ENCODE data around the gene GPR82. TPM values are rescaled to one million over a fixed set of nuclear protein-coding genes. Genes with fewer than 3 reads are reported as not detected.
"Not testable (repeated sequence)": the region's sequence is repeated elsewhere in the genome, so short reads cannot be mapped to it uniquely, and the experiment has no call there.

GPR82 gene
- under 1 TPM; 0.08 to 0.19 (median 0.11) TPM for polyA plus RNA-seq (ENCODE audit: insufficient read length in 3 of 3)

GRCh38 chrX:41723826-41724225 is at the start of gene GPR82:
TSS of gene GPR82 (plus strand) at chrX:41724181. CDS start at chrX:41727027, 2,846 bp downstream.
- DNase-seq (ENCODE audit: low read depth in 3 of 3, low spot score in 2 of 3): no peak

GRCh38 chrX:41676361-41676760 is 47.6 kb upstream of the GPR82 start:
- DNase-seq (ENCODE audit: low read depth in 3 of 3, low spot score in 2 of 3): not testable (repeated sequence)

- no peak for DNase-seq (ENCODE audit: low read depth in 3 of 3, low spot score in 2 of 3)
Observed at GRCh38 chrX:41677183-41678060, 46.6 kb upstream of the GPR82 start.

GRCh38 chrX:41684138-41684537 is 39.8 kb upstream of the GPR82 start:
- DNase-seq (ENCODE audit: low read depth in 3 of 3, low spot score in 2 of 3): no peak

- DNase-seq (ENCODE audit: low read depth in 3 of 3, low spot score in 2 of 3): no peak
Observed at GRCh38 chrX:41684940-41685339, 39.0 kb upstream of the GPR82 start.

GRCh38 chrX:41686788-41687187 is 37.2 kb upstream of the GPR82 start:
- no peak for DNase-seq (ENCODE audit: low read depth in 3 of 3, low spot score in 2 of 3)

GRCh38 chrX:41688156-41688555 is 35.8 kb upstream of the GPR82 start:
- no peak for DNase-seq (ENCODE audit: low read depth in 3 of 3, low spot score in 2 of 3)

- no peak for DNase-seq (ENCODE audit: low read depth in 3 of 3, low spot score in 2 of 3)
Observed at GRCh38 chrX:41688835-41689234, 35.1 kb upstream of the GPR82 start, which contains the start of gene GPR34. TSS of gene GPR34 (plus strand) at chrX:41688973. CDS start at chrX:41695634, 6,661 bp downstream.

GRCh38 chrX:41689711-41690110 is 34.3 kb upstream of the GPR82 start:
- no peak for DNase-seq (ENCODE audit: low read depth in 3 of 3, low spot score in 2 of 3)

- no peak for DNase-seq (ENCODE audit: low read depth in 3 of 3, low spot score in 2 of 3)
Observed at GRCh38 chrX:41692162-41692749, 31.7 kb upstream of the GPR82 start.

GRCh38 chrX:41693024-41693423 is 31.0 kb upstream of the GPR82 start:
- no peak for DNase-seq (ENCODE audit: low read depth in 3 of 3, low spot score in 2 of 3)

- no peak for DNase-seq (ENCODE audit: low read depth in 3 of 3, low spot score in 2 of 3)
Observed at GRCh38 chrX:41695426-41695825, 28.6 kb upstream of the GPR82 start.

- no peak for DNase-seq (ENCODE audit: low read depth in 3 of 3, low spot score in 2 of 3)
Observed at GRCh38 chrX:41703574-41704029, 20.4 kb upstream of the GPR82 start.

- no peak for DNase-seq (ENCODE audit: low read depth in 3 of 3, low spot score in 2 of 3)
Observed at GRCh38 chrX:41705042-41705441, 18.9 kb upstream of the GPR82 start.

- no peak for DNase-seq (ENCODE audit: low read depth in 3 of 3, low spot score in 2 of 3)
Observed at GRCh38 chrX:41705680-41706374, 18.2 kb upstream of the GPR82 start.

- no peak for DNase-seq (ENCODE audit: low read depth in 3 of 3, low spot score in 2 of 3)
Observed at GRCh38 chrX:41707218-41707617, 16.8 kb upstream of the GPR82 start.

- DNase-seq (ENCODE audit: low read depth in 3 of 3, low spot score in 2 of 3): no peak
Observed at GRCh38 chrX:41708486-41708885, 15.5 kb upstream of the GPR82 start.

- no peak for DNase-seq (ENCODE audit: low read depth in 3 of 3, low spot score in 2 of 3)
Observed at GRCh38 chrX:41711021-41711667, 12.8 kb upstream of the GPR82 start.

GRCh38 chrX:41716222-41716621 is 7.8 kb upstream of the GPR82 start:
- no peak for DNase-seq (ENCODE audit: low read depth in 3 of 3, low spot score in 2 of 3)

- no peak for DNase-seq (ENCODE audit: low read depth in 3 of 3, low spot score in 2 of 3)
Observed at GRCh38 chrX:41716767-41717473, 7.1 kb upstream of the GPR82 start.

All from right renal cortex interstitium (tissue), 3 donors.